ENCODE measurements around the gene SLC35D1. TPM values are rescaled to one million over a fixed set of nuclear protein-coding genes. Genes with fewer than 3 reads are reported as not detected.

The SLC35D1 gene
- total RNA-seq, 2 experiments from 2014 or later = 8.1 to 9.1 TPM

- CTCF ChIA-PET = no interaction called here
- no peak overlapping the region for H3K4me3 Mint-ChIP-seq
- intact Hi-C loops (cut with DNase I, micrococcal nuclease) = loop anchor here in 1 of 2 experiments (5.0 kb wide), 1 partner anchor 208 kb away; no protein-coding TSS in a partner anchor
- no peaks in the 10 kb centered on the region for H3K9me3 ChIP-seq (ENCODE audit: control insufficient read depth in 1 of 2, insufficient read depth in 1 of 2, low read length in 2 of 2)
- peaks cover 79% of the 10 kb centered on the region for H3K36me3 Mint-ChIP-seq (ENCODE audit: low read depth)
- DNase-seq (no peak), ATAC-seq (ENCODE audit: poor library complexity) (no peak)
- H3K27ac Mint-ChIP-seq = no peak overlapping the region
- H3K4me3 ChIP-seq (ENCODE audit: low read length) = no peak overlapping the region
- H3K4me1 Mint-ChIP-seq (ENCODE audit: low read depth) = peaks cover 13% of the 10 kb centered on the region
- H3K27me3 ChIP-seq (ENCODE audit: control insufficient read depth in 1 of 2, insufficient read depth in 2 of 2, low read length in 2 of 2) = no peaks in the 10 kb centered on the region
- H3K27ac ChIP-seq (ENCODE audit: low read depth in 1 of 2, low read length in 2 of 2) = no peak overlapping the region
- no peaks in the 10 kb centered on the region for H3K27me3 Mint-ChIP-seq
- no peaks in the 10 kb centered on the region for H3K4me1 ChIP-seq (ENCODE audit: insufficient read depth, low read length)
- H3K36me3 ChIP-seq (ENCODE audit: insufficient read depth, low read length) = peaks cover 34% of the 10 kb centered on the region
- POLR2A ChIA-PET = interaction anchor here (0.8 kb wide), 1 partner anchor 145 kb away, joined by 3 read pairs; no protein-coding TSS in a partner anchor
- no peaks in the 10 kb centered on the region for H3K9me3 Mint-ChIP-seq
- TF ChIP-seq CTCF (IDR thresholded peaks at IDR 0.05) = no peak
Observed at GRCh38 chr1:67004176-67004575, 49.8 kb downstream of the SLC35D1 start.

GRCh38 chr1:67001682-67002425 lies 52.1 kb downstream of the SLC35D1 start:
- peaks cover 73% of the 10 kb centered on the region for H3K36me3 Mint-ChIP-seq (ENCODE audit: low read depth)
- Histone ChIP-seq H3K27me3 (ENCODE audit: control insufficient read depth in 1 of 2, insufficient read depth in 2 of 2, low read length in 2 of 2) (no peaks in the 10 kb centered on the region), H3K36me3 (ENCODE audit: insufficient read depth, low read length) (peaks cover 27% of the 10 kb centered on the region), H3K4me3 (ENCODE audit: low read length) (no peak overlapping the region), H3K9me3 (ENCODE audit: control insufficient read depth in 1 of 2, insufficient read depth in 1 of 2, low read length in 2 of 2) (no peaks in the 10 kb centered on the region), H3K27ac (ENCODE audit: low read depth in 1 of 2, low read length in 2 of 2) (no peak overlapping the region), H3K4me1 (ENCODE audit: insufficient read depth, low read length) (no peaks in the 10 kb centered on the region)
- ATAC-seq (ENCODE audit: poor library complexity) = no peak
- H3K27me3 Mint-ChIP-seq = no peaks in the 10 kb centered on the region
- intact Hi-C loops (cut with DNase I, micrococcal nuclease) = loop anchor here in 1 of 2 experiments (5.0 kb wide), 1 partner anchor 210 kb away; no protein-coding TSS in a partner anchor
- no peaks in the 10 kb centered on the region for H3K9me3 Mint-ChIP-seq
- ChIA-PET POLR2A (interaction anchor here (0.8 to 0.9 kb wide), 2 partner anchors 51 to 78 kb away, joined by 3 read pairs; partner anchors contain the start of genes DNAI4 and MIER1), CTCF (interaction anchor here (1.0 to 1.4 kb wide), 2 partner anchors 12 to 34 kb away, joined by 3 read pairs; no protein-coding TSS in a partner anchor)
- peaks cover 23% of the 10 kb centered on the region for H3K4me1 Mint-ChIP-seq (ENCODE audit: low read depth)
- H3K27ac Mint-ChIP-seq = peak overlapping the region; percentile 56
- DNase-seq = no peak
- H3K4me3 Mint-ChIP-seq = no peak overlapping the region
- TF ChIP-seq CTCF (IDR thresholded peaks at IDR 0.05) = no peak

- Histone ChIP-seq H3K27me3 (ENCODE audit: control insufficient read depth in 1 of 2, insufficient read depth in 2 of 2, low read length in 2 of 2) (no peaks in the 10 kb centered on the region), H3K36me3 (ENCODE audit: insufficient read depth, low read length) (peaks cover 17% of the 10 kb centered on the region), H3K4me1 (ENCODE audit: insufficient read depth, low read length) (peaks cover 5% of the 10 kb centered on the region), H3K27ac (ENCODE audit: low read depth in 1 of 2, low read length in 2 of 2) (no peak overlapping the region), H3K4me3 (ENCODE audit: low read length) (no peak overlapping the region), H3K9me3 (ENCODE audit: control insufficient read depth in 1 of 2, insufficient read depth in 1 of 2, low read length in 2 of 2) (no peaks in the 10 kb centered on the region)
- TF ChIP-seq CTCF (IDR thresholded peaks at IDR 0.05) = no peak
- DNase-seq = no peak
- Mint-ChIP-seq H3K36me3 (ENCODE audit: low read depth) (peaks cover 62% of the 10 kb centered on the region), H3K27me3 (no peaks in the 10 kb centered on the region), H3K9me3 (no peaks in the 10 kb centered on the region), H3K27ac (no peak overlapping the region), H3K4me3 (no peak overlapping the region), H3K4me1 (ENCODE audit: low read depth) (peaks cover 34% of the 10 kb centered on the region)
- intact Hi-C loops (cut with DNase I, micrococcal nuclease) = loop anchor here (5.0 to 10.0 kb wide), 5 partner anchors 52 to 502 kb away; partner anchors contain the start of gene SLC35D1 (in 1 of the 2)
- no peak for ATAC-seq (ENCODE audit: poor library complexity)
- ChIA-PET POLR2A (interaction anchor here (1.1 kb wide), 1 partner anchor 213 kb away, joined by 3 read pairs; no protein-coding TSS in a partner anchor), CTCF (no interaction called here)
Observed at GRCh38 chr1:66999640-67000400, 54.1 kb downstream of the SLC35D1 start.
